ENCODE data around the gene FYN. TPM values are rescaled to one million over a fixed set of nuclear protein-coding genes. Genes with fewer than 3 reads are reported as not detected.

Gene FYN
- total RNA-seq, 1 donor from 2014 or later = 525 TPM

DNA sequence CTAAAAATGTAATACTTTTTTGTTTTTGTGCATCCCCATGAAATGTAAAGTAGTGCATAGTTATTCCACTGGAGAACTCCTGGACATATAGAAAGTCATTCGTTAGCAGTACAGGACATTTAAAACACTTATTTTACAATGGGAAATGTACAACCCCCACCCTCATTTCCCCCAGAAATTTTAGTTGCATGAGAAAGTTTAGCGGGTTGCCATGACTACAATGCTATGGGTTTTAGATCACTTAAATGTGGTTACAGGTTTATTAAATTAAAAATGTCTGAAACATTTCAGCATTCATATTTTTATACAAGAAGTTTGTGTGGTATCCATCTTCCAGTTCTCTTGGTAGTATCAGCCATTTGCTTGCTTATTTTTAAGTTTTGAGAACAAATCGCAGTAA is 212.7 kb downstream of the FYN start:
- Mint-ChIP-seq H3K36me3 (ENCODE audit: unreplicated experiment) (no peaks in the 10 kb centered on the region), H3K9me3 (ENCODE audit: unreplicated experiment) (peaks cover 12% of the 10 kb centered on the region), H3K4me3 (ENCODE audit: unreplicated experiment) (no peak overlapping the region), H3K4me1 (ENCODE audit: low read depth, unreplicated experiment) (peaks cover 52% of the 10 kb centered on the region), H3K27me3 (ENCODE audit: unreplicated experiment) (peaks cover 9% of the 10 kb centered on the region), H3K27ac (ENCODE audit: unreplicated experiment) (peak overlapping the region; percentile 34)
- DNase-seq = no peak
- TF ChIP-seq, protein P1, sequence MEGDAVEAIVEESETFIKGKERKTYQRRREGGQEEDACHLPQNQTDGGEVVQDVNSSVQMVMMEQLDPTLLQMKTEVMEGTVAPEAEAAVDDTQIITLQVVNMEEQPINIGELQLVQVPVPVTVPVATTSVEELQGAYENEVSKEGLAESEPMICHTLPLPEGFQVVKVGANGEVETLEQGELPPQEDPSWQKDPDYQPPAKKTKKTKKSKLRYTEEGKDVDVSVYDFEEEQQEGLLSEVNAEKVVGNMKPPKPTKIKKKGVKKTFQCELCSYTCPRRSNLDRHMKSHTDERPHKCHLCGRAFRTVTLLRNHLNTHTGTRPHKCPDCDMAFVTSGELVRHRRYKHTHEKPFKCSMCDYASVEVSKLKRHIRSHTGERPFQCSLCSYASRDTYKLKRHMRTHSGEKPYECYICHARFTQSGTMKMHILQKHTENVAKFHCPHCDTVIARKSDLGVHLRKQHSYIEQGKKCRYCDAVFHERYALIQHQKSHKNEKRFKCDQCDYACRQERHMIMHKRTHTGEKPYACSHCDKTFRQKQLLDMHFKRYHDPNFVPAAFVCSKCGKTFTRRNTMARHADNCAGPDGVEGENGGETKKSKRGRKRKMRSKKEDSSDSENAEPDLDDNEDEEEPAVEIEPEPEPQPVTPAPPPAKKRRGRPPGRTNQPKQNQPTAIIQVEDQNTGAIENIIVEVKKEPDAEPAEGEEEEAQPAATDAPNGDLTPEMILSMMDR (IDR thresholded peaks at IDR 0.05; ENCODE audit: partially characterized antibody, unreplicated experiment) = no peak

DNA sequence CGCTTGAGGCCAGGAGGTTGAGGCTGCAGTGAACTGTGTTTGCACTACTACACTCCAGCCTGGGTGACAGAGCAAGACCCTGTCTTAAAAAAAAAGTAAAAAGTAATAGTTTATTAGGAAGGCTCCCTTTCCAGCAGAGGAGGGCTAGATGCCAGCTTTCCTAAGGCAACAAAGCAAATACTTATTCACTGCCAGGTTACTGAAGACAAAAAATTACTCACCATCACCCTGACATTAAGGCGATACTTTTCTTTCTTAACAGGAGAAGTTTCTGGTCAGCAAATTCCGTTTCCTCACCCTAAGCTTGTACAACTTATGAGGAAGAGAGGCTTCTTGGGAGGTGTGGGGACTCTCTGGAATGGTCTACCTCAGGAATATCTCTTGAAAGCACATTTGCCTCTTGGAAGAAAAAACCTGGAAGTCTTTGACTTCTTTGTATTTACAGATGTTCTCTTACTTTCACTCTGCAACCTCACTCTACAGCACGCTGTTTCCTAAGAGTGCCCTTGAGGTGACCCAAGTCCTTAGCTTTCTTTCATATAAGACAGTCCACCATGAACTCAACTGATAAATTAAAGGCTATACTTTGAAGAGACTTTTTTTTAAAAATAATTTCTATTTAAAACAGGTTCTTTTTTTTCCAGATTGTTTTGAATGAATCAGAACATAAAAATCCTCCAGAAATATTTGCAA is 214.6 kb downstream of the FYN start:
- Mint-ChIP-seq H3K4me3 (ENCODE audit: unreplicated experiment) (no peak overlapping the region), H3K27me3 (ENCODE audit: unreplicated experiment) (peaks cover 7% of the 10 kb centered on the region), H3K9me3 (ENCODE audit: unreplicated experiment) (peaks cover 10% of the 10 kb centered on the region), H3K27ac (ENCODE audit: unreplicated experiment) (no peak overlapping the region), H3K4me1 (ENCODE audit: low read depth, unreplicated experiment) (peaks cover 46% of the 10 kb centered on the region), H3K36me3 (ENCODE audit: unreplicated experiment) (no peaks in the 10 kb centered on the region)
- no peak for DNase-seq
- TF ChIP-seq, protein P1 (IDR thresholded peaks at IDR 0.05; ENCODE audit: partially characterized antibody, unreplicated experiment) = no peak

DNA sequence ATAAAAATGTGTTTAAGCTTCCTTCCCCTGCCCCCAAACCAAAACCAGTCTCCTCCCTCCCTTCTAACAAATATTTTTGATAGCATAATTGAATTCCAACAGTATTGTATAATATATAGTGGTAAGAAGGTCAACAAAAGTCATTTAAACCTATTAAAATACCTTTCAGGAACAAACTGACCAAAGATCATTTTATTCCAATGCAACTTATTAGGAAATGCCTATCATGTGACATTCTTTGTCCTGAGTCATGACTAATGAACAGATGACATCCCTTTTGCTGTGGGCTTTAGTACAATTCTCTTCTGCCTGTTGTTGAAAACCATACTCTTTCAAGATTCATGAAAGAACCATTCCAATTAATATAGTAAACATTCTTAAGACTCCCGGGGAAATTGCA is 216.1 kb downstream of the FYN start:
- H3K4me1 Mint-ChIP-seq (ENCODE audit: low read depth, unreplicated experiment) = peaks cover 34% of the 10 kb centered on the region
- H3K36me3 Mint-ChIP-seq (ENCODE audit: unreplicated experiment) = no peaks in the 10 kb centered on the region
- H3K27me3 Mint-ChIP-seq (ENCODE audit: unreplicated experiment) = peaks cover 5% of the 10 kb centered on the region
- peaks cover 9% of the 10 kb centered on the region for H3K9me3 Mint-ChIP-seq (ENCODE audit: unreplicated experiment)
- H3K27ac Mint-ChIP-seq (ENCODE audit: unreplicated experiment) = no peak overlapping the region
- TF ChIP-seq, protein P1 (IDR thresholded peaks at IDR 0.05; ENCODE audit: partially characterized antibody, unreplicated experiment) = no peak
- DNase-seq = no peak
- H3K4me3 Mint-ChIP-seq (ENCODE audit: unreplicated experiment) = no peak overlapping the region

DNA sequence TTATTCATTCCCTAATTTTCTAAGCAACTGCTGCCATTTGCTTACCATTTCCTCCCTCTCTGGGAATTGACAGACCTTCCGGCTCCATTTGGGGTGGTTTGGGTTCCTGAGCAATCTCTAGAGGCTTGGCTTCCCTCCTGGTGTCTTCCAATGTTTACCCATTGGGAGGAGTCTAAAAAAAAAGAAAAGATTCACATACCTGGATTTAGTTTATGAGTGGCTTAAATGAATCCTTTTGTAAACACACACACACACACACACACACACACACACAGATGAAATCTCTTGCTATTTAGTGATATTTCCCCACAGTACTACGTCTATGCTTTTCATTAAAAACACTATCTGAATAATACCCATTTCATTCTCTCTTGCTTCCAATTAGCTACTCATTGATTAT is 219.3 kb downstream of the FYN start:
- TF ChIP-seq, protein P1 (IDR thresholded peaks at IDR 0.05; ENCODE audit: partially characterized antibody, unreplicated experiment) = no peak
- H3K27ac Mint-ChIP-seq (ENCODE audit: unreplicated experiment) = peak overlapping the region; percentile 41
- peaks cover 9% of the 10 kb centered on the region for H3K9me3 Mint-ChIP-seq (ENCODE audit: unreplicated experiment)
- peaks cover 5% of the 10 kb centered on the region for H3K36me3 Mint-ChIP-seq (ENCODE audit: unreplicated experiment)
- DNase-seq = no peak
- no peak overlapping the region for H3K4me3 Mint-ChIP-seq (ENCODE audit: unreplicated experiment)
- H3K27me3 Mint-ChIP-seq (ENCODE audit: unreplicated experiment) = no peaks in the 10 kb centered on the region
- H3K4me1 Mint-ChIP-seq (ENCODE audit: low read depth, unreplicated experiment) = peaks cover 17% of the 10 kb centered on the region

DNA sequence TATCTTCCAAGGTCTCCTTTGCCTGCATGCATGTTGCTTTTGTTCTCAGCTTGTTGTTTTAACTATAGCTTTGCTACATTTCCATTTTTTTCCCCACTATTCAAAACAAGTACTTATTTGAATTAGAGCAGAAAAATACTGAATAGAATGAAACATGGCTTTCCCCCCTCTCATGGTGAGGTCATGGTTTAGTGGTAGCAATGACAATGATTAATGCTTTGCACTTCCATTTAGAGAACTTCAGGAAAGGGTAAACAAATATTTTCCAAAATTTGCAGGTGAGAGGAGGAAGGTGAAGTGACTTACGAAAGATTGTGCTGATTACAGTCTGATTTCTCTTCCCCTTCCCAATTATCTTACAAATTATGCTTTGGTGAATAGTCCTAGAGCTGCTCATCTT is 219.8 kb downstream of the FYN start:
- H3K27ac Mint-ChIP-seq (ENCODE audit: unreplicated experiment) = no peak overlapping the region
- peaks cover 17% of the 10 kb centered on the region for H3K4me1 Mint-ChIP-seq (ENCODE audit: low read depth, unreplicated experiment)
- DNase-seq = no peak
- TF ChIP-seq, protein P1 (IDR thresholded peaks at IDR 0.05; ENCODE audit: partially characterized antibody, unreplicated experiment) = no peak
- peaks cover 5% of the 10 kb centered on the region for H3K36me3 Mint-ChIP-seq (ENCODE audit: unreplicated experiment)
- no peaks in the 10 kb centered on the region for H3K27me3 Mint-ChIP-seq (ENCODE audit: unreplicated experiment)
- no peak overlapping the region for H3K4me3 Mint-ChIP-seq (ENCODE audit: unreplicated experiment)
- H3K9me3 Mint-ChIP-seq (ENCODE audit: unreplicated experiment) = peaks cover 9% of the 10 kb centered on the region
